IMR-90 (cell line): ENCODE measurements around the gene TEX28.

Experiments used
- CHD1 ChIP-seq: IDR thresholded peaks from 2 replicates; pipeline ENCODE4 v1.6.1; 2012; ENCODE audit warnings: low read depth, low read length, improper control_type of control experiment
- CTCF ChIP-seq: conservative IDR thresholded peaks from 2 replicates; pipeline ENCODE4 v1.5.1; 2012; ENCODE audit warnings: mild to moderate bottlenecking, low read depth, low read length, improper control_type of control experiment
- MAFK ChIP-seq: IDR thresholded peaks from 2 replicates; pipeline ENCODE4 v1.6.1; 2012; ENCODE audit warnings: low read depth, low read length, improper control_type of control experiment
- MAZ ChIP-seq: IDR thresholded peaks from 2 replicates; pipeline ENCODE4 v1.6.1; 2012; ENCODE audit warnings: low read depth, mild to moderate bottlenecking, low read length, improper control_type of control experiment, moderate library complexity, borderline replicate concordance
- MXI1 ChIP-seq: IDR thresholded peaks from 2 replicates; pipeline ENCODE4 v1.6.1; 2012; ENCODE audit warnings: low read depth, mild to moderate bottlenecking, low read length, moderate library complexity, borderline replicate concordance
- POLR2A ChIP-seq: IDR thresholded peaks from 2 replicates; pipeline ENCODE4 v1.6.1; 2012; ENCODE audit warnings: mild to moderate bottlenecking, low read depth, low read length
- RAD21 ChIP-seq: IDR thresholded peaks from 2 replicates; pipeline ENCODE4 v1.6.1; 2012; ENCODE audit warnings: low read length, improper control_type of control experiment
- RCOR1 ChIP-seq: IDR thresholded peaks from 2 replicates; pipeline ENCODE4 v1.6.1; 2012; ENCODE audit warnings: mild to moderate bottlenecking, low read length, improper control_type of control experiment; ENCODE audit not compliant: insufficient replicate concordance
- SMC3 ChIP-seq: fragments of 150-350 bp; IDR thresholded peaks from 2 replicates; pipeline ENCODE4 v1.6.1; 2016; ENCODE audit warnings: low read depth, mild to moderate bottlenecking, antibody characterized with exemption, low read length, moderate library complexity
- USF2 ChIP-seq: fragments of 150-350 bp; IDR thresholded peaks from 2 replicates; pipeline ENCODE4 v1.6.1; 2017; ENCODE audit warnings: mild to moderate bottlenecking, antibody characterized with exemption, low read length, low read depth

- TF ChIP-seq CTCF (no peak), SMC3 (no peak), USF2 (no peak), RAD21 (no peak), POLR2A (no peak), MXI1 (no peak), RCOR1 (no peak), MAFK (no peak), CHD1 (no peak), MAZ (no peak)
Observed at GRCh38 chrX:154325541-154325940, 30.6 kb upstream of the TEX28 start.
